ACHN (cell line): ENCODE measurements around the gene TMTC4.

ENCODE experiments used
- DNase-seq: peaks from one replicate; pipeline ENCODE4 v3.0.0-alpha.2; 2015
- in situ Hi-C: cut with HindIII; loops from 2 replicates; pipeline ENCODE4 v1.10.0; 2017; ENCODE audit warnings: low sequenced_read_pairs, low pct_ligation_motif_present, low pct_unique_long_range_greater_than_20kb

Gene TMTC4

DNA sequence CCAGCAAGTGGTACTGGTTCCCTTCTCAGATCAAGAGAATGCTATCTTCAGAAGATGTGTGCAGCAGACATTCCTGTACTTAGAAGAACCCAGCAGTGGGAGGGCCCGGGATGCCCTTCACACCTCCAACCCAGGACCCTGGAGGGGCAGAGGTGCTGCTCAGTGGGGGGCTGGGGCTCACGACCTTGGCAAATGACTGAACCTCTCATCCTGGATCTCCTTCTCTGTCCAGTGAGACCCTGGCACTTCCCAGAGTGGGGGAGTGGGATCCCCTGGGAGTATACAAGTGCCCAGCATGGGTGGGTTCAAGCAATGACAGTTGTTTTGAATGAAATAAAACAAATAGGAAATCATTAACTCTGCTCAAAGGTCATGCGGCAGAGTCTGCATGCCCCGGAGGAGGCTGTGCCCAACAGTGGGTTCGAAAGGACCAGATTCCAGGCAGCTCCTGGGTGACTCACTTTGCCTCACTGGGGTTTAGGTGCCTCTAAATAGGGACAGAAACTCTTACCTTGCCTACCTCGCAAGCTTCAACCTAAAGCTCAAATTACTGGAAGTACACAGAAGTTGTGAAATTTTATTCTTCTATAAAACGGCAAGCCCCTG lies 112.9 kb downstream of the TMTC4 start:
- in situ Hi-C loops: no loop called here
- DNase-seq: no peak

DNA sequence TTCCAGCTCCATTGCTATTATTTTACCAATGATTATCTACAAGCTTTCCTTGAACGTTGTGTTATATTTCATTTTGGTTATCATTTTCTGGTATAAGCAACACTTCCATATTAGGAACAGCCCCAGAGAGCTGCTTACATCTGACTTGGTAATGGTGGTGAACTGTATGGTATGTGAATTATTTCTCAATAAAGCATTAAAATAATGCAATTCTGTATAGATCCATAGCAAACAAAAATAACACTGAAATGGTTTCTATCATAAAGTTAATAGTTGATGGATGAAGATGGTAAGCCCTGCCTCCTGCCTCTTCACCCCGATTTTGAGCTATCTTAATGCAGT lies 113.5 kb downstream of the TMTC4 start:
- DNase-seq: no peak
- in situ Hi-C loops: no loop called here

- in situ Hi-C loops: no loop called here
- no peak for DNase-seq
Measured at GRCh38 chr13:100560498-100561157, 114.0 kb downstream of the TMTC4 start.

DNA sequence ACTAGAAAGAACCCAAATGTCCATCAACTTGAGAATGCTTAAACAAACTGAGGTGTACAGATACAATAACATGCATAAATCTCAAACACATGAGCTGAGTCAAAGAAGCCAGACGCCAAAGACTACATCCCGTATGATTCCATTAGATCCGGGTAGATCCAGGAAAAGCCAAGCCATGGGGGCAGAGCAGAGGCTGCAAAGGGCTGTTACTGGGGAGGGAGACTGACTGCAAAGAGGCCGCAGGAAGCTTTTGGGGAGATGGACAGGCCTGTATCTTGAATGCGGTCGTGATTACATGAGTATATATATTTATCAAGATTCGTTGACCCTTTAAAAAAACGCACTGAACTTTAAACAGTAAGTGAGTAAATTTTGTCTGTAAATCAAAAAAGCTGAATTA lies 114.7 kb downstream of the TMTC4 start:
- in situ Hi-C loops: no loop called here
- no peak for DNase-seq
